ENCODE results near the gene OR52H1. TPM values are rescaled to one million over a fixed set of nuclear protein-coding genes. Genes with fewer than 3 reads are reported as not detected.

Gene OR52H1
- total and polyA plus RNA-seq, 10 of the 15 experiments (the other 5 are each of a cell fraction or from before 2014, with no cell fraction given): 0.06 to 0.40 (median 0.23) TPM; not detected in 4

GRCh38 chr11:5514841-5515240 lies 33.5 kb downstream of the OR52H1 start:
- TF ChIP-seq MTA3 (IDR thresholded peaks at IDR 0.05; ENCODE audit: borderline replicate concordance, low read length) (no peak), SIN3A (IDR thresholded peaks at IDR 0.05; ENCODE audit: low read depth, low read length) (no peak), ZBTB33 (IDR thresholded peaks at IDR 0.05) (no peak), STAT1 (conservative IDR thresholded peaks at IDR 0.05) (no peak), FOXM1 (IDR thresholded peaks at IDR 0.05; ENCODE audit: low read depth, low read length) (no peak), CBFB (IDR thresholded peaks at IDR 0.05; ENCODE audit: low read depth) (no peak), RBBP5 (conservative IDR thresholded peaks at IDR 0.05) (no peak), ELK1 (IDR thresholded peaks at IDR 0.05; ENCODE audit: low read depth, low read length) (no peak), NBN (IDR thresholded peaks at IDR 0.05) (no peak), ZBED1 (IDR thresholded peaks at IDR 0.05; ENCODE audit: borderline replicate concordance) (no peak)
- TF ChIP-seq, protein P1, sequence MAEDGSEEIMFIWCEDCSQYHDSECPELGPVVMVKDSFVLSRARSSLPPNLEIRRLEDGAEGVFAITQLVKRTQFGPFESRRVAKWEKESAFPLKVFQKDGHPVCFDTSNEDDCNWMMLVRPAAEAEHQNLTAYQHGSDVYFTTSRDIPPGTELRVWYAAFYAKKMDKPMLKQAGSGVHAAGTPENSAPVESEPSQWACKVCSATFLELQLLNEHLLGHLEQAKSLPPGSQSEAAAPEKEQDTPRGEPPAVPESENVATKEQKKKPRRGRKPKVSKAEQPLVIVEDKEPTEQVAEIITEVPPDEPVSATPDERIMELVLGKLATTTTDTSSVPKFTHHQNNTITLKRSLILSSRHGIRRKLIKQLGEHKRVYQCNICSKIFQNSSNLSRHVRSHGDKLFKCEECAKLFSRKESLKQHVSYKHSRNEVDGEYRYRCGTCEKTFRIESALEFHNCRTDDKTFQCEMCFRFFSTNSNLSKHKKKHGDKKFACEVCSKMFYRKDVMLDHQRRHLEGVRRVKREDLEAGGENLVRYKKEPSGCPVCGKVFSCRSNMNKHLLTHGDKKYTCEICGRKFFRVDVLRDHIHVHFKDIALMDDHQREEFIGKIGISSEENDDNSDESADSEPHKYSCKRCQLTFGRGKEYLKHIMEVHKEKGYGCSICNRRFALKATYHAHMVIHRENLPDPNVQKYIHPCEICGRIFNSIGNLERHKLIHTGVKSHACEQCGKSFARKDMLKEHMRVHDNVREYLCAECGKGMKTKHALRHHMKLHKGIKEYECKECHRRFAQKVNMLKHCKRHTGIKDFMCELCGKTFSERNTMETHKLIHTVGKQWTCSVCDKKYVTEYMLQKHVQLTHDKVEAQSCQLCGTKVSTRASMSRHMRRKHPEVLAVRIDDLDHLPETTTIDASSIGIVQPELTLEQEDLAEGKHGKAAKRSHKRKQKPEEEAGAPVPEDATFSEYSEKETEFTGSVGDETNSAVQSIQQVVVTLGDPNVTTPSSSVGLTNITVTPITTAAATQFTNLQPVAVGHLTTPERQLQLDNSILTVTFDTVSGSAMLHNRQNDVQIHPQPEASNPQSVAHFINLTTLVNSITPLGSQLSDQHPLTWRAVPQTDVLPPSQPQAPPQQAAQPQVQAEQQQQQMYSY (CRISPR knock-in tag; IDR thresholded peaks at IDR 0.05): no peak
- TF ChIP-seq, protein P2, sequence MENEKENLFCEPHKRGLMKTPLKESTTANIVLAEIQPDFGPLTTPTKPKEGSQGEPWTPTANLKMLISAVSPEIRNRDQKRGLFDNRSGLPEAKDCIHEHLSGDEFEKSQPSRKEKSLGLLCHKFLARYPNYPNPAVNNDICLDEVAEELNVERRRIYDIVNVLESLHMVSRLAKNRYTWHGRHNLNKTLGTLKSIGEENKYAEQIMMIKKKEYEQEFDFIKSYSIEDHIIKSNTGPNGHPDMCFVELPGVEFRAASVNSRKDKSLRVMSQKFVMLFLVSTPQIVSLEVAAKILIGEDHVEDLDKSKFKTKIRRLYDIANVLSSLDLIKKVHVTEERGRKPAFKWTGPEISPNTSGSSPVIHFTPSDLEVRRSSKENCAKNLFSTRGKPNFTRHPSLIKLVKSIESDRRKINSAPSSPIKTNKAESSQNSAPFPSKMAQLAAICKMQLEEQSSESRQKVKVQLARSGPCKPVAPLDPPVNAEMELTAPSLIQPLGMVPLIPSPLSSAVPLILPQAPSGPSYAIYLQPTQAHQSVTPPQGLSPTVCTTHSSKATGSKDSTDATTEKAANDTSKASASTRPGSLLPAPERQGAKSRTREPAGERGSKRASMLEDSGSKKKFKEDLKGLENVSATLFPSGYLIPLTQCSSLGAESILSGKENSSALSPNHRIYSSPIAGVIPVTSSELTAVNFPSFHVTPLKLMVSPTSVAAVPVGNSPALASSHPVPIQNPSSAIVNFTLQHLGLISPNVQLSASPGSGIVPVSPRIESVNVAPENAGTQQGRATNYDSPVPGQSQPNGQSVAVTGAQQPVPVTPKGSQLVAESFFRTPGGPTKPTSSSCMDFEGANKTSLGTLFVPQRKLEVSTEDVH (IDR thresholded peaks at IDR 0.05; ENCODE audit: low read depth, partially characterized antibody): no peak
- TF ChIP-seq, protein P3, sequence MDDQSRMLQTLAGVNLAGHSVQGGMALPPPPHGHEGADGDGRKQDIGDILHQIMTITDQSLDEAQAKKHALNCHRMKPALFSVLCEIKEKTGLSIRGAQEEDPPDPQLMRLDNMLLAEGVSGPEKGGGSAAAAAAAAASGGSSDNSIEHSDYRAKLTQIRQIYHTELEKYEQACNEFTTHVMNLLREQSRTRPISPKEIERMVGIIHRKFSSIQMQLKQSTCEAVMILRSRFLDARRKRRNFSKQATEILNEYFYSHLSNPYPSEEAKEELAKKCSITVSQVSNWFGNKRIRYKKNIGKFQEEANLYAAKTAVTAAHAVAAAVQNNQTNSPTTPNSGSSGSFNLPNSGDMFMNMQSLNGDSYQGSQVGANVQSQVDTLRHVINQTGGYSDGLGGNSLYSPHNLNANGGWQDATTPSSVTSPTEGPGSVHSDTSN (IDR thresholded peaks at IDR 0.05; ENCODE audit: insufficient replicate concordance, low read depth, low read length): no peak
- no peak overlapping the region for H3K4me2 ChIP-seq (ENCODE audit: control insufficient read depth, insufficient read depth)
- DNase-seq (ENCODE audit: low read depth, low spot score) (no peak), FAIRE-seq (no peak), ATAC-seq (no peak)
- H3K79me2 ChIP-seq (ENCODE audit: control insufficient read depth, insufficient read depth, low read length): no peaks in the 10 kb centered on the region
- H3K9ac ChIP-seq (ENCODE audit: control insufficient read depth, insufficient read depth, low read length): no peak overlapping the region
- no peaks in the 10 kb centered on the region for H3K4me1 ChIP-seq (ENCODE audit: control insufficient read depth, insufficient read depth, low read length)
- H3K36me3 ChIP-seq (ENCODE audit: control insufficient read depth in 2 of 2, insufficient read depth in 2 of 2, low read length in 1 of 2): no peaks in the 10 kb centered on the region
- in situ Hi-C loops (cut with MboI): no loop called here
- RAD21 ChIA-PET (ENCODE audit: unreplicated experiment): no interaction called here
- SMC1A ChIA-PET (ENCODE audit: uncharacterized antibody, unreplicated experiment): interaction anchor here (1.0 to 1.1 kb wide), 2 partner anchors 9 to 13 kb away, joined by 3 to 5 read pairs; no protein-coding TSS in a partner anchor
- no peak overlapping the region for H3K27ac ChIP-seq (ENCODE audit: control insufficient read depth, insufficient read depth)
- intact Hi-C loops (cut with micrococcal nuclease; ENCODE audit: unreplicated experiment): no loop called here
- H3K27me3 ChIP-seq (replicated peaks in 1 of 2; ENCODE audit: control insufficient read depth in 2 of 2, insufficient read depth in 2 of 2, low read length in 1 of 2): no peaks in the 10 kb centered on the region; a peak in 1 of 4 replicates
- POLR2A ChIA-PET: no interaction called here
- H3K9me3 ChIP-seq (replicated peaks; ENCODE audit: control insufficient read depth, insufficient read depth, low read length): no peaks in the 10 kb centered on the region
- no peak overlapping the region for H2AFZ ChIP-seq (ENCODE audit: control insufficient read depth, low read depth, low read length)
- no TSS peak for BruUV-seq (replicated peaks)
- CTCF ChIA-PET: interaction anchor here (0.8 kb wide), 1 partner anchor 11 kb away, joined by 3 read pairs; no protein-coding TSS in a partner anchor
- no peak overlapping the region for H3K4me3 ChIP-seq
- no peaks in the 10 kb centered on the region for H4K20me1 ChIP-seq (ENCODE audit: control insufficient read depth, insufficient read depth)
